Smooth muscle cell (in vitro differentiated cells): ENCODE data around the gene GRID1. TPM values are rescaled to one million over a fixed set of nuclear protein-coding genes. Genes with fewer than 3 reads are reported as not detected.

Experiments
- DNase-seq: peaks from one replicate; lab custom pipeline; 2025; ENCODE audit not compliant: unreplicated experiment; lab: John Stamatoyannopoulos, UW
- H2AFZ ChIP-seq: fragments of 200-600 bp; sonication (generic); 2 replicates; pipeline ENCODE4 v1.6.0; 2016; ENCODE audit warnings: antibody characterized with exemption, low read depth, mild to moderate bottlenecking
- H3F3A ChIP-seq: fragments of 200-600 bp; sonication (generic); 2 replicates; pipeline ENCODE4 v1.6.0; 2017; ENCODE audit warnings: antibody characterized with exemption, low read depth
- H3K27ac ChIP-seq: fragments of 200-600 bp; sonication (generic); 2 replicates; pipeline ENCODE4 v1.5.1; 2016; ENCODE audit warnings: low read depth, mild to moderate bottlenecking
- H3K27me3 ChIP-seq: fragments of 200-600 bp; sonication (generic); 2 replicates; pipeline ENCODE4 v1.6.1; 2016; ENCODE audit warnings: low read depth, mild to moderate bottlenecking
- H3K36me3 ChIP-seq: fragments of 200-600 bp; sonication (generic); 2 replicates; pipeline ENCODE4 v1.5.1; 2016; ENCODE audit warnings: low read depth
- H3K4me1 ChIP-seq: fragments of 200-600 bp; sonication (generic); 2 replicates; pipeline ENCODE4 v1.5.1; 2016; ENCODE audit warnings: low read depth
- H3K4me2 ChIP-seq: fragments of 200-600 bp; sonication (generic); 2 replicates; pipeline ENCODE4 v1.6.0; 2016; ENCODE audit warnings: mild to moderate bottlenecking
- H3K4me3 ChIP-seq: fragments of 200-600 bp; sonication (generic); 2 replicates; pipeline ENCODE4 v1.5.1; 2016; ENCODE audit warnings: mild to moderate bottlenecking
- H3K79me2 ChIP-seq: fragments of 200-600 bp; sonication (generic); 2 replicates; pipeline ENCODE4 v1.6.0; 2016; ENCODE audit warnings: low read depth, mild to moderate bottlenecking
- H3K9ac ChIP-seq: fragments of 200-600 bp; sonication (generic); 2 replicates; pipeline ENCODE4 v1.6.0; 2016; ENCODE audit warnings: low read depth
- H3K9me3 ChIP-seq: fragments of 200-600 bp; sonication (generic); replicated peaks from 2 replicates; pipeline ENCODE4 v1.5.1; 2016; ENCODE audit warnings: low read depth
- H4K20me1 ChIP-seq: fragments of 200-600 bp; sonication (generic); 2 replicates; pipeline ENCODE4 v1.6.0; 2016; ENCODE audit warnings: low read depth
- WGBS: methylation state at CpG from one replicate; pipeline ENCODE4 v1.1.7; 2016; ENCODE audit warnings: low lambda C conversion rate; 5-methylcytosine and 5-hydroxymethylcytosine counted together
- polyA plus RNA-seq: library from polyadenylated mRNA; unstranded; fragments of >200 nt; fragmentation: Nextera tagmentation; extraction: Ambion mirVana; gene quantifications from 2 replicates; pipeline ENCODE4 v1.2.1, GENCODE V29; 2016
- total RNA-seq: library from RNA; depleted of rRNA; stranded (reverse); fragments of >200 nt; gene quantifications from 2 replicates; pipeline ENCODE4 v1.2.3, GENCODE V29; 2014
- TF ChIP-seq, protein P1 (sequence below): fragments of 200-600 bp; sonication (generic); IDR thresholded peaks from 2 replicates; pipeline ENCODE4 v1.5.1; 2017; ENCODE audit warnings: borderline replicate concordance, mild to moderate bottlenecking, antibody characterized with exemption; ENCODE audit not compliant: insufficient read depth, poor library complexity, severe bottlenecking

The GRID1 gene
- total and polyA plus RNA-seq, 2 experiments from 2014 or later = 4.4 to 7.4 TPM

DNA sequence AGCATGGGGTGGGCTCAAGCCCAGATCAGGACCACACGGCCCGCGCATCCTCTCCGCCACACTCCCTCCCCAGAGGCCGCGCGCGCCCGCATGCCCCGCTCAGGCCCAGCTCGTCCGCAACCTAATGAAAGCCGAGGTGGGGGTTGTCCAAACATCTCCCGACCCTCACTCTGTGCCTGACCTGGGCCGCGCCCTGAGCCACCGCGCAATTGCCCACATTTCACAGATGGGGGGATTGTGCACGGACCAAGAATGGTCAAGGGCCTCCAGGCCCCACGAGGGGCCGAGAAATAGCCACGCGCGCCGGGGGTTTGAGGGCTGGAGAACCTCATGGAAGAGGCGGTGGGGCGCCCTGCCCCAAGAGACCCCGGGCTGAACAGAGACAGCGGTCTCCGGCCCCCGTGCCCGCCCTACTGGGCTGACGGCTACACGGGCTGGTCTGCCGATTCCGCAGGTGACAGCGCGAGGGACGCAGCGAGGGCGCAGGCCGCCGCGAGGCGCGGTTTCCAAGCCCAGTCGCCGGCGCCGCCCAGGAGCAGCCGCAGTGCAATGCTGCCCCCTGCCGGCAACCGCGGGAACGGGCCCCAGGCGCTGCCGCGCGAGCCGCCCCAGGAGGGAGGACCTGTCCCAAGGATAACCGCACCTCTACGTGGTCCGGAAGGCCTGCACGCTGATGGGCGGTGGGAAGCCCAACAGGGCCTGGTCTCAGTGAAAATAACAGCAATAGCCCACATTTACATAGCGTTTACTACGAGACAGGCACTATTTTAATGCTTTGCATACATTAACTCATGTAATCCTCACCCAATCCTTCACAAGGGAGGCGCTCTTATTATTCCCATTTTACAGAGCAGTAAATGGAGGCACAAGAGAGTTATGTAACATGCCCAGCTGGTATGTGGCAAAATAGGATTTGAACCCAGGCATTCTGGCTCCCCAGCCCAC, 10.5 kb upstream of the GRID1 start:
- peak; percentile 67 for DNase-seq
- H3K4me1 ChIP-seq = no peaks in the 10 kb centered on the region
- H3K79me2 ChIP-seq = no peaks in the 10 kb centered on the region
- TF ChIP-seq, protein P1, sequence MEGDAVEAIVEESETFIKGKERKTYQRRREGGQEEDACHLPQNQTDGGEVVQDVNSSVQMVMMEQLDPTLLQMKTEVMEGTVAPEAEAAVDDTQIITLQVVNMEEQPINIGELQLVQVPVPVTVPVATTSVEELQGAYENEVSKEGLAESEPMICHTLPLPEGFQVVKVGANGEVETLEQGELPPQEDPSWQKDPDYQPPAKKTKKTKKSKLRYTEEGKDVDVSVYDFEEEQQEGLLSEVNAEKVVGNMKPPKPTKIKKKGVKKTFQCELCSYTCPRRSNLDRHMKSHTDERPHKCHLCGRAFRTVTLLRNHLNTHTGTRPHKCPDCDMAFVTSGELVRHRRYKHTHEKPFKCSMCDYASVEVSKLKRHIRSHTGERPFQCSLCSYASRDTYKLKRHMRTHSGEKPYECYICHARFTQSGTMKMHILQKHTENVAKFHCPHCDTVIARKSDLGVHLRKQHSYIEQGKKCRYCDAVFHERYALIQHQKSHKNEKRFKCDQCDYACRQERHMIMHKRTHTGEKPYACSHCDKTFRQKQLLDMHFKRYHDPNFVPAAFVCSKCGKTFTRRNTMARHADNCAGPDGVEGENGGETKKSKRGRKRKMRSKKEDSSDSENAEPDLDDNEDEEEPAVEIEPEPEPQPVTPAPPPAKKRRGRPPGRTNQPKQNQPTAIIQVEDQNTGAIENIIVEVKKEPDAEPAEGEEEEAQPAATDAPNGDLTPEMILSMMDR = peak; percentile 99
- H4K20me1 ChIP-seq = no peaks in the 10 kb centered on the region
- peak overlapping the region; percentile 84 for H3K4me2 ChIP-seq
- peak overlapping the region; percentile 79 for H2AFZ ChIP-seq
- H3K36me3 ChIP-seq = no peaks in the 10 kb centered on the region
- WGBS = 31% methylated on average over 55 of the region's 68 CpGs
- no peak overlapping the region for H3K27ac ChIP-seq
- peaks cover 44% of the 10 kb centered on the region for H3K27me3 ChIP-seq
- no peaks in the 10 kb centered on the region for H3F3A ChIP-seq
- H3K9me3 ChIP-seq = no peaks in the 10 kb centered on the region
- H3K4me3 ChIP-seq = peak overlapping the region; percentile 38
- no peak overlapping the region for H3K9ac ChIP-seq

- DNase-seq = no peak
- Histone ChIP-seq H3K4me1 (no peaks in the 10 kb centered on the region), H3K27me3 (peaks cover 47% of the 10 kb centered on the region), H3K79me2 (no peaks in the 10 kb centered on the region), H4K20me1 (no peaks in the 10 kb centered on the region), H3K27ac (no peak overlapping the region), H2AFZ (no peak overlapping the region), H3K9me3 (no peaks in the 10 kb centered on the region), H3K9ac (no peak overlapping the region), H3K4me3 (no peak overlapping the region), H3F3A (no peaks in the 10 kb centered on the region), H3K4me2 (no peak overlapping the region), H3K36me3 (no peaks in the 10 kb centered on the region)
- TF ChIP-seq, protein P1 = no peak
- 90% methylated on average over 7 of the region's 7 CpGs for WGBS
Observed at GRCh38 chr10:86376403-86376802, 9.8 kb upstream of the GRID1 start.

GRCh38 chr10:86375204-86375603, 8.6 kb upstream of the GRID1 start:
- TF ChIP-seq, protein P1 = no peak

More at GRCh38 chr10:86375204-86375603, 8.6 kb upstream of the GRID1 start:
- Histone ChIP-seq H3F3A (no peaks in the 10 kb centered on the region), H3K4me3 (no peak overlapping the region), H3K4me2 (no peak overlapping the region), H3K9me3 (no peaks in the 10 kb centered on the region), H3K9ac (no peak overlapping the region), H3K36me3 (no peaks in the 10 kb centered on the region), H3K27me3 (peaks cover 47% of the 10 kb centered on the region), H2AFZ (no peak overlapping the region), H3K27ac (no peak overlapping the region), H4K20me1 (no peaks in the 10 kb centered on the region), H3K4me1 (no peaks in the 10 kb centered on the region), H3K79me2 (no peaks in the 10 kb centered on the region)
- WGBS = 86% methylated on average over 8 of the region's 8 CpGs
- no peak for DNase-seq
